GM12891 (cell line): ENCODE results near the gene PPM1A.

ENCODE experiments used
- POLR2A ChIP-seq: IDR thresholded peaks from 2 replicates; pipeline ENCODE4 v1.6.1; 2011; ENCODE audit warnings: low read depth, low read length, control low read depth
- POLR2AphosphoS5 ChIP-seq: IDR thresholded peaks from 2 replicates; pipeline ENCODE4 v1.6.1; 2011; ENCODE audit warnings: low read depth, low read length, control low read depth
- POU2F2 ChIP-seq: IDR thresholded peaks from 2 replicates; pipeline ENCODE4 v1.6.1; 2011; ENCODE audit warnings: low read depth, mild to moderate bottlenecking, control low read depth, low read length, moderate library complexity
- TAF1 ChIP-seq: IDR thresholded peaks from 2 replicates; pipeline ENCODE4 v1.6.1; 2011; ENCODE audit warnings: low read depth, low read length, control low read depth

GRCh38 chr14:60311417-60311816, 62.4 kb downstream of the PPM1A start:
- no peak for TF ChIP-seq POLR2A
- TF ChIP-seq POU2F2, result no peak
- no peak for TF ChIP-seq POLR2AphosphoS5
- no peak for TF ChIP-seq TAF1
